ENCODE measurements around the gene MCC.

The MCC gene

GRCh38 chr5:112983363-112983762, 504.9 kb downstream of the MCC start:
- DNase-seq (ENCODE audit: low read depth) = no peak
- no peak for TF ChIP-seq CTCF (conservative IDR thresholded peaks at IDR 0.05; ENCODE audit: low read depth, low read length)
- H3K4me3 ChIP-seq (ENCODE audit: low read length) = no peak overlapping the region

- TF ChIP-seq CTCF (conservative IDR thresholded peaks at IDR 0.05; ENCODE audit: low read depth, low read length) = no peak
- no peak overlapping the region for H3K4me3 ChIP-seq (ENCODE audit: low read length)
- DNase-seq (ENCODE audit: low read depth) = no peak
These were observed 508.5 kb downstream of the MCC start for GRCh38 chr5:112979723-112980122.

- H3K4me3 ChIP-seq (ENCODE audit: low read length) = peak overlapping the region; percentile 96
- no peak for DNase-seq (ENCODE audit: low read depth)
- no peak for TF ChIP-seq CTCF (conservative IDR thresholded peaks at IDR 0.05; ENCODE audit: low read depth, low read length)
These were observed 509.4 kb downstream of the MCC start for GRCh38 chr5:112978836-112979235.

- TF ChIP-seq CTCF (conservative IDR thresholded peaks at IDR 0.05; ENCODE audit: low read depth, low read length) = no peak
- peak overlapping the region; percentile 96 for H3K4me3 ChIP-seq (ENCODE audit: low read length)
- no peak for DNase-seq (ENCODE audit: low read depth)
These were observed 510.8 kb downstream of the MCC start for GRCh38 chr5:112977440-112977861.

GRCh38 chr5:112976432-112977309, 511.6 kb downstream of the MCC start, which contains the start of gene DCP2:
TSS of gene DCP2 (plus strand) at chr5:112976798. CDS start at chr5:112976934, 136 bp downstream.
- no peak for TF ChIP-seq CTCF (conservative IDR thresholded peaks at IDR 0.05; ENCODE audit: low read depth, low read length)
- peak within 1 kb of the TSS; percentile 96 for H3K4me3 ChIP-seq (ENCODE audit: low read length)
- peak; percentile 99 for DNase-seq (ENCODE audit: low read depth)

- H3K4me3 ChIP-seq (ENCODE audit: low read length) = peak overlapping the region; percentile 96
- no peak for DNase-seq (ENCODE audit: low read depth)
- no peak for TF ChIP-seq CTCF (conservative IDR thresholded peaks at IDR 0.05; ENCODE audit: low read depth, low read length)
These were observed 512.4 kb downstream of the MCC start for GRCh38 chr5:112975721-112976431.
